Suprapubic skin (tissue), 4 donors: ENCODE data around the gene ADAMTS7.
"Not testable (repeated sequence)": the region's sequence is repeated elsewhere in the genome, so short reads cannot be mapped to it uniquely, and the experiment has no call there.

ENCODE experiments used
- EP300 ChIP-seq: sonication (generic); formaldehyde crosslinking; IDR thresholded peaks from one replicate; pipeline ENCODE4 v1.6.1; 2017; ENCODE audit warnings: antibody characterized with exemption
- POLR2A ChIP-seq, 2 donors: fragments of 450-650 bp; IDR thresholded peaks; one replicate each; pipeline ENCODE4 v1.6.1; 2017; ENCODE audit warnings: antibody characterized with exemption in 2 of 2, mild to moderate bottlenecking in 2 of 2, moderate library complexity in 2 of 2
- POLR2AphosphoS5 ChIP-seq, 3 donors: sonication (generic); formaldehyde crosslinking; IDR thresholded peaks; one replicate each; pipeline ENCODE4 v1.6.1; 2017; ENCODE audit warnings: antibody characterized with exemption in 3 of 3
- TF ChIP-seq, protein P1 (sequence below), 2 donors: fragments of 200-600 bp in 1 of 2; fragments of 450-650 bp in 1 of 2; sonication (generic) in 1 of 2; IDR thresholded peaks; one replicate each; pipeline ENCODE4 v1.5.1; 2016 to 2019; ENCODE audit warnings: antibody characterized with exemption in 2 of 2, mild to moderate bottlenecking in 1 of 2, moderate library complexity in 1 of 2

GRCh38 chr15:78741674-78742073 is 69.6 kb downstream of the ADAMTS7 start:
- TF ChIP-seq, protein P1, sequence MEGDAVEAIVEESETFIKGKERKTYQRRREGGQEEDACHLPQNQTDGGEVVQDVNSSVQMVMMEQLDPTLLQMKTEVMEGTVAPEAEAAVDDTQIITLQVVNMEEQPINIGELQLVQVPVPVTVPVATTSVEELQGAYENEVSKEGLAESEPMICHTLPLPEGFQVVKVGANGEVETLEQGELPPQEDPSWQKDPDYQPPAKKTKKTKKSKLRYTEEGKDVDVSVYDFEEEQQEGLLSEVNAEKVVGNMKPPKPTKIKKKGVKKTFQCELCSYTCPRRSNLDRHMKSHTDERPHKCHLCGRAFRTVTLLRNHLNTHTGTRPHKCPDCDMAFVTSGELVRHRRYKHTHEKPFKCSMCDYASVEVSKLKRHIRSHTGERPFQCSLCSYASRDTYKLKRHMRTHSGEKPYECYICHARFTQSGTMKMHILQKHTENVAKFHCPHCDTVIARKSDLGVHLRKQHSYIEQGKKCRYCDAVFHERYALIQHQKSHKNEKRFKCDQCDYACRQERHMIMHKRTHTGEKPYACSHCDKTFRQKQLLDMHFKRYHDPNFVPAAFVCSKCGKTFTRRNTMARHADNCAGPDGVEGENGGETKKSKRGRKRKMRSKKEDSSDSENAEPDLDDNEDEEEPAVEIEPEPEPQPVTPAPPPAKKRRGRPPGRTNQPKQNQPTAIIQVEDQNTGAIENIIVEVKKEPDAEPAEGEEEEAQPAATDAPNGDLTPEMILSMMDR (IDR thresholded peaks at IDR 0.05): not testable (repeated sequence)
- TF ChIP-seq EP300; POLR2A (IDR thresholded peaks at IDR 0.05); POLR2AphosphoS5 (IDR thresholded peaks at IDR 0.05): not testable (repeated sequence)
